B cell (primary cell): ENCODE data around the gene SCN4A. TPM values are rescaled to one million over a fixed set of nuclear protein-coding genes. Genes with fewer than 3 reads are reported as not detected.
"Not testable (repeated sequence)": the region's sequence is repeated elsewhere in the genome, so short reads cannot be mapped to it uniquely, and the experiment has no call there.

Source experiments
- ATAC-seq: fragments of 200-7000 bp; cut with Tn5 transposase; one replicate; pipeline ENCODE4 v1.10.0; 2021; ENCODE audit warnings: low read depth, mild to moderate bottlenecking, moderate number of reproducible peaks, moderate library complexity
- CTCF ChIA-PET: fragments of 350-600 bp; sonication (Branson Sonifier 250); formaldehyde crosslinking; loops from one replicate; lab custom pipeline; 2021; ENCODE audit warnings: antibody characterized with exemption, inconsistent platforms; lab: Charles Lee
- POLR2A ChIA-PET: fragments of 350-600 bp; sonication (Branson Sonifier 250); formaldehyde crosslinking; loops from one replicate; lab custom pipeline; 2021; ENCODE audit warnings: antibody characterized with exemption; lab: Charles Lee
- DNase-seq: peaks from one replicate; pipeline ENCODE4 v3.0.0; 2013
- H2AFZ ChIP-seq: 2 replicates; pipeline ENCODE4 v1.6.1; 2012; ENCODE audit warnings: mild to moderate bottlenecking, low read depth, low read length; ENCODE audit not compliant: insufficient read depth, poor library complexity, severe bottlenecking
- H3K27ac ChIP-seq, 2 donors: 1 replicate in 1 of 2; 2 replicates in 1 of 2; pipeline ENCODE4 v1.5.1; 2012 to 2013; ENCODE audit warnings: low read length in 2 of 2, mild to moderate bottlenecking in 2 of 2, moderate library complexity in 1 of 2
- H3K27me3 ChIP-seq, 4 experiments: fragments of 200-600 bp in 1 of 4; sonication (generic) in 1 of 4; replicated peaks in 1 of 4; 1 replicate in 2 of 4; 2 replicates in 2 of 4; pipeline versions ENCODE4 v1.6.1 to v1.7.0; 2013 to 2016; ENCODE audit warnings: low read length in 3 of 4, mild to moderate bottlenecking in 2 of 4, mixed read lengths in 1 of 4, moderate library complexity in 1 of 4; ENCODE audit not compliant: insufficient read depth in 4 of 4, control insufficient read depth in 3 of 4; ENCODE audit errors: control extremely low read depth in 1 of 4
- H3K36me3 ChIP-seq, 2 experiments: replicated peaks in 1 of 2; 1 replicate in 1 of 2; 2 replicates in 1 of 2; pipeline versions ENCODE4 v1.6.1 to v1.7.1; 2013; ENCODE audit warnings: low read length in 1 of 2; ENCODE audit not compliant: insufficient read depth in 2 of 2, control insufficient read depth in 1 of 2; ENCODE audit errors: control extremely low read depth in 1 of 2, extremely low read depth in 1 of 2
- H3K4me1 ChIP-seq, 2 donors: fragments of 200-600 bp in 1 of 2; sonication (generic) in 1 of 2; 1 replicate in 1 of 2; 2 replicates in 1 of 2; pipeline versions ENCODE4 v1.5.1 to v1.6.1; 2013 to 2017; ENCODE audit warnings: low read length in 2 of 2; ENCODE audit not compliant: control insufficient read depth in 2 of 2, insufficient read depth in 2 of 2
- H3K4me2 ChIP-seq: replicated peaks from 2 replicates; pipeline ENCODE3; 2012; ENCODE audit warnings: mild to moderate bottlenecking, low read depth, low read length; ENCODE audit not compliant: poor library complexity, severe bottlenecking
- H3K4me3 ChIP-seq, 5 experiments: fragments of 200-600 bp in 1 of 5; sonication (generic) in 1 of 5; 1 replicate in 3 of 5; 2 replicates in 2 of 5; pipeline versions ENCODE4 v1.5.1 to v1.7.0; 2011 to 2016; ENCODE audit warnings: low read length in 4 of 5, mild to moderate bottlenecking in 4 of 5, low read depth in 2 of 5, control low read depth in 1 of 5, moderate library complexity in 1 of 5; ENCODE audit not compliant: insufficient read depth in 1 of 5; ENCODE audit errors: control extremely low read depth in 1 of 5, extremely low read depth in 1 of 5
- H3K79me2 ChIP-seq: fragments of 200-600 bp; sonication (generic); one replicate; pipeline ENCODE4 v1.6.0; 2016; ENCODE audit warnings: low read length; ENCODE audit not compliant: control insufficient read depth, insufficient read depth
- H3K9ac ChIP-seq: fragments of 200-600 bp; sonication (generic); 2 replicates; pipeline ENCODE4 v1.6.1; 2017; ENCODE audit warnings: mild to moderate bottlenecking, low read length, moderate library complexity
- H3K9me3 ChIP-seq, 3 donors: one replicate each; pipeline versions ENCODE4 v1.6.1 to v1.7.1; 2013; ENCODE audit warnings: low read length in 2 of 3; ENCODE audit not compliant: control insufficient read depth in 2 of 3, insufficient read depth in 1 of 3; ENCODE audit errors: control extremely low read depth in 1 of 3
- H4K20me1 ChIP-seq: 2 replicates; pipeline ENCODE4 v1.6.0; 2012; ENCODE audit warnings: mild to moderate bottlenecking, low read length; ENCODE audit not compliant: insufficient read depth, control insufficient read depth, poor library complexity, severe bottlenecking
- H3K27ac Mint-ChIP-seq: one replicate; pipeline ENCODE4 v1.8.0; 2021; ENCODE audit warnings: mixed read lengths
- H3K27me3 Mint-ChIP-seq: one replicate; pipeline ENCODE4 v1.8.0; 2021; ENCODE audit warnings: mixed read lengths
- H3K4me1 Mint-ChIP-seq: one replicate; pipeline ENCODE4 v1.8.0; 2021; ENCODE audit warnings: mixed read lengths
- H3K4me3 Mint-ChIP-seq: one replicate; pipeline ENCODE4 v1.8.0; 2021; ENCODE audit warnings: mixed read lengths
- H3K9me3 Mint-ChIP-seq: one replicate; pipeline ENCODE4 v1.8.0; 2022; ENCODE audit warnings: mixed read lengths; ENCODE audit not compliant: insufficient read depth
- EZH2 ChIP-seq: IDR thresholded peaks from 2 replicates; pipeline ENCODE4 v1.6.1; 2012; ENCODE audit warnings: borderline replicate concordance, low read depth, mild to moderate bottlenecking, moderate library complexity, low read length; ENCODE audit not compliant: insufficient read depth, poor library complexity, severe bottlenecking
- WGBS: methylation state at CpG from one replicate; pipeline ENCODE4 v1.1.5; 2013; ENCODE audit warnings: missing lambda C conversion rate; ENCODE audit not compliant: insufficient coverage; 5-methylcytosine and 5-hydroxymethylcytosine counted together
- intact Hi-C: fragments of 100-400 bp; cut with micrococcal nuclease; formaldehyde crosslinking; loops from one replicate; pipeline ENCODE4 v1.10.0; 2022
- polyA plus RNA-seq: library from polyadenylated mRNA; depleted of rRNA; stranded (reverse); fragments of >200 nt; gene quantifications from 2 replicates; pipeline ENCODE4 v1.2.3, GENCODE V29; 2012
- total RNA-seq, 2 donors: library from RNA; stranded (reverse); fragments of 120-200 nt in 1 of 2; gene quantifications; 1 replicate in 1 of 2; 2 replicates in 1 of 2; pipeline versions ENCODE4 v1.2.3 to v1.2.4, GENCODE V29; 2013 to 2022
- TF ChIP-seq, protein P1 (sequence below): fragments of 200-600 bp; IDR thresholded peaks from one replicate; pipeline ENCODE4 v1.8.0; 2022; ENCODE audit warnings: antibody characterized with exemption, mild to moderate bottlenecking

Gene SCN4A
- total and polyA plus RNA-seq, 2 donors (not counting 1 experiment from before 2014, with no cell fraction given), result 1.1 to 1.4 TPM

DNA sequence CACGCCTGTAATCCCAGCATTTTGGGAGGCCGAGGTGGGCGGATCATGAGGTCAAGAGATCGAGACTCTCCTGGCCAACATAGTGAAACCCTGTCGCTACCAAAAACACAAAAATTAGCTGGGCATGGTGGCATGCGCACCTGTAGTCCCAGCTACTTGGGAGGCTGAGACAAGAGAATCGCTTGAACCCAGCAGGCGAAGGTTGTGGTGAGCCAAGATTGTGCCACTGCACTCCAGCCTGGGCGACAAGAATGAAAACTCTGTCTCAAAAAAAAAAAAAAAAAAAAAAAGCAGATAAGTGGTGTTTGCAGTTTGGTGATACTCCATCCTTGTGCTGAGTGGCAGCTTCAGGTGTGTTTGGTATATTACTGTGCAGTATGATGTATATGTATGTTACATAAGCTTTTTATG lies 46.8 kb upstream of the SCN4A start:
- H3K9me3 ChIP-seq, H3K9me3 Mint-ChIP-seq, H2AFZ ChIP-seq, DNase-seq, H3K27me3 ChIP-seq, intact Hi-C loops, ATAC-seq, H3K36me3 ChIP-seq, H3K27me3 Mint-ChIP-seq: not testable (repeated sequence)
- ChIA-PET CTCF (interaction anchor here (0.9 to 13.0 kb wide), 20 partner anchors 10 to 487 kb away, joined by 3 to 214 read pairs (median 7); partner anchors contain the start of genes CEP95, CSHL1, ERN1 and GH1), POLR2A (interaction anchor here (0.6 to 3.0 kb wide), 18 partner anchors 26 to 486 kb away, joined by 3 to 45 read pairs (median 6); partner anchors contain the start of gene CD79B)
- peak overlapping the region; percentile 99 for H3K27ac ChIP-seq
- Mint-ChIP-seq H3K27ac (peak overlapping the region; percentile 99), H3K4me1 (peaks cover 74% of the 10 kb centered on the region), H3K4me3 (peak overlapping the region; percentile 98)
- peak overlapping the region; percentile 76 for H3K4me2 ChIP-seq
- WGBS, result 36% methylated on average over 3 of the region's 9 CpGs
- H3K9ac ChIP-seq, result peak overlapping the region; percentile 87
- H3K4me3 ChIP-seq, result peak overlapping the region; percentile 70 to 87 (median 75)
- H4K20me1 ChIP-seq, result peaks cover 13% of the 10 kb centered on the region
- peaks cover 52% of the 10 kb centered on the region for H3K79me2 ChIP-seq
- H3K4me1 ChIP-seq, result peaks cover 61 to 68% of the 10 kb centered on the region in 2 donors

DNA sequence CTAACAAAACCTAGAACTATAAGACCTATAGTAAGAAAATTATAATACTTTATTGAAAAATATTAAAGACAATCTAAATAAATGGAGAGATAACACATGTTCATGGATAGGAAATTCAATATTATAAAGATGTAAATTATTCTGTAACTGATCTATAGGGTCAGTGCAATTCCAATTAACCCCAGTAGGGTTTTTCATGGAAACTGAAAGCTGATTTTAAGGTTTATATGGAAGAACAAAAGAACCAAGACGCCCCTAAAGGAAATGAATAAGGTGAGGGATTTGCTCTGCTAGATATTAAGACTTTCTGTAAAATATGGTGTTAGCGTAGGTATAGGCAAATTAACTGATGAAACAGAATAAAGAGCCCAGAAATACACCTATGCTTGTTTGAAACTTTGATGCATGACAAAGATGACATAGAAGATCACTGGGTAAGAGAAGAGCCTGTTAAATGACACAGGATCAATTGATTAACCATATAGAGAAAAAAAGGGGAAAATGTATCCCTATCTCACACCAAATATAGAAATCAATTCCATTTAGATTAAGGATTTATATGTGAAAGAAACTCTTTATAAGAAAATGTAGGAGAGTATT lies 44.8 kb upstream of the SCN4A start:
- Mint-ChIP-seq H3K9me3 (no peaks in the 10 kb centered on the region), H3K27me3 (no peaks in the 10 kb centered on the region), H3K4me3 (peak overlapping the region; percentile 75), H3K27ac (peak overlapping the region; percentile 69), H3K4me1 (peaks cover 76% of the 10 kb centered on the region)
- Histone ChIP-seq H3K79me2 (peaks cover 73% of the 10 kb centered on the region), H3K4me2 (peak overlapping the region; percentile 76), H3K9ac (peak overlapping the region; percentile 87), H3K9me3 (no peaks in the 10 kb centered on the region), H3K27ac (peak overlapping the region; percentile 42 to 99), H4K20me1 (peaks cover 27% of the 10 kb centered on the region), H3K27me3 (no peaks in the 10 kb centered on the region), H3K4me3 (peak overlapping the region in 1 of 5 experiments; percentile 75), H2AFZ (no peak overlapping the region), H3K4me1 (peaks cover 76 to 80% of the 10 kb centered on the region in 2 donors), H3K36me3 (peaks cover 0 to 5% of the 10 kb centered on the region in 2 experiments)
- DNase-seq (no peak), ATAC-seq (no peak)
- CTCF ChIA-PET, result interaction anchor here (0.7 to 3.5 kb wide), 19 partner anchors 8 to 127 kb away, joined by 3 to 37 read pairs (median 7); partner anchors contain the start of gene GH1
- POLR2A ChIA-PET, result interaction anchor here (1.4 kb wide), 1 partner anchor 11 kb away, joined by 4 read pairs; no protein-coding TSS in a partner anchor
- intact Hi-C loops, result no loop called here
- WGBS, result 67% methylated on average over 1 of the region's 2 CpGs
- TF ChIP-seq EZH2, result no peak
- TF ChIP-seq, protein P1, sequence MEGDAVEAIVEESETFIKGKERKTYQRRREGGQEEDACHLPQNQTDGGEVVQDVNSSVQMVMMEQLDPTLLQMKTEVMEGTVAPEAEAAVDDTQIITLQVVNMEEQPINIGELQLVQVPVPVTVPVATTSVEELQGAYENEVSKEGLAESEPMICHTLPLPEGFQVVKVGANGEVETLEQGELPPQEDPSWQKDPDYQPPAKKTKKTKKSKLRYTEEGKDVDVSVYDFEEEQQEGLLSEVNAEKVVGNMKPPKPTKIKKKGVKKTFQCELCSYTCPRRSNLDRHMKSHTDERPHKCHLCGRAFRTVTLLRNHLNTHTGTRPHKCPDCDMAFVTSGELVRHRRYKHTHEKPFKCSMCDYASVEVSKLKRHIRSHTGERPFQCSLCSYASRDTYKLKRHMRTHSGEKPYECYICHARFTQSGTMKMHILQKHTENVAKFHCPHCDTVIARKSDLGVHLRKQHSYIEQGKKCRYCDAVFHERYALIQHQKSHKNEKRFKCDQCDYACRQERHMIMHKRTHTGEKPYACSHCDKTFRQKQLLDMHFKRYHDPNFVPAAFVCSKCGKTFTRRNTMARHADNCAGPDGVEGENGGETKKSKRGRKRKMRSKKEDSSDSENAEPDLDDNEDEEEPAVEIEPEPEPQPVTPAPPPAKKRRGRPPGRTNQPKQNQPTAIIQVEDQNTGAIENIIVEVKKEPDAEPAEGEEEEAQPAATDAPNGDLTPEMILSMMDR, result peak; percentile 56
